Fibroblast of the aortic adventitia (primary cell): ENCODE results near the gene DPF3. TPM values are rescaled to one million over a fixed set of nuclear protein-coding genes. Genes with fewer than 3 reads are reported as not detected.

Source experiments
- DNase-seq: peaks from one replicate; pipeline ENCODE4 v3.0.0-alpha.2; 2010; ENCODE audit warnings: low read depth
- H3K4me3 ChIP-seq: 2 replicates; pipeline ENCODE4 v1.5.1; 2011; ENCODE audit warnings: low read depth, mild to moderate bottlenecking, control low read depth, low read length, moderate library complexity
- total RNA-seq: library from RNA; depleted of rRNA; stranded (reverse); fragments of >200 nt; gene quantifications from 2 replicates; pipeline ENCODE4 v1.2.3, GENCODE V29; 2012; ENCODE audit warnings: low replicate concordance
- TF ChIP-seq, protein P1 (sequence below): IDR thresholded peaks from 2 replicates; pipeline ENCODE4 v1.5.1; 2011; ENCODE audit warnings: mild to moderate bottlenecking, low read length, control low read depth, inconsistent platforms; ENCODE audit not compliant: insufficient read depth

The DPF3 gene
- total RNA-seq, 1 donor: 16.3 TPM

GRCh38 chr14:72845683-72846082 lies 48.2 kb downstream of the DPF3 start:
- no peak for DNase-seq
- TF ChIP-seq, protein P1, sequence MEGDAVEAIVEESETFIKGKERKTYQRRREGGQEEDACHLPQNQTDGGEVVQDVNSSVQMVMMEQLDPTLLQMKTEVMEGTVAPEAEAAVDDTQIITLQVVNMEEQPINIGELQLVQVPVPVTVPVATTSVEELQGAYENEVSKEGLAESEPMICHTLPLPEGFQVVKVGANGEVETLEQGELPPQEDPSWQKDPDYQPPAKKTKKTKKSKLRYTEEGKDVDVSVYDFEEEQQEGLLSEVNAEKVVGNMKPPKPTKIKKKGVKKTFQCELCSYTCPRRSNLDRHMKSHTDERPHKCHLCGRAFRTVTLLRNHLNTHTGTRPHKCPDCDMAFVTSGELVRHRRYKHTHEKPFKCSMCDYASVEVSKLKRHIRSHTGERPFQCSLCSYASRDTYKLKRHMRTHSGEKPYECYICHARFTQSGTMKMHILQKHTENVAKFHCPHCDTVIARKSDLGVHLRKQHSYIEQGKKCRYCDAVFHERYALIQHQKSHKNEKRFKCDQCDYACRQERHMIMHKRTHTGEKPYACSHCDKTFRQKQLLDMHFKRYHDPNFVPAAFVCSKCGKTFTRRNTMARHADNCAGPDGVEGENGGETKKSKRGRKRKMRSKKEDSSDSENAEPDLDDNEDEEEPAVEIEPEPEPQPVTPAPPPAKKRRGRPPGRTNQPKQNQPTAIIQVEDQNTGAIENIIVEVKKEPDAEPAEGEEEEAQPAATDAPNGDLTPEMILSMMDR: no peak

GRCh38 chr14:72845196-72845595 lies 48.7 kb downstream of the DPF3 start:
- TF ChIP-seq, protein P1: no peak
- H3K4me3 ChIP-seq: no peak overlapping the region
- DNase-seq: no peak

More at GRCh38 chr14:72845683-72846082, 48.2 kb downstream of the DPF3 start:
- no peak overlapping the region for H3K4me3 ChIP-seq

- H3K4me3 ChIP-seq: no peak overlapping the region
- TF ChIP-seq, protein P1: no peak
- DNase-seq: no peak
Measured at GRCh38 chr14:72844524-72844923, 49.4 kb downstream of the DPF3 start.

- no peak for DNase-seq
- no peak overlapping the region for H3K4me3 ChIP-seq
- TF ChIP-seq, protein P1: no peak
Measured at GRCh38 chr14:72839753-72840607, 53.9 kb downstream of the DPF3 start.

- DNase-seq: no peak
- TF ChIP-seq, protein P1: no peak
Measured at GRCh38 chr14:72839351-72839750, 54.5 kb downstream of the DPF3 start.

GRCh38 chr14:72836085-72836484 lies 57.8 kb downstream of the DPF3 start:
- TF ChIP-seq, protein P1: no peak

More at GRCh38 chr14:72839351-72839750, 54.5 kb downstream of the DPF3 start:
- no peak overlapping the region for H3K4me3 ChIP-seq

More at GRCh38 chr14:72836085-72836484, 57.8 kb downstream of the DPF3 start:
- H3K4me3 ChIP-seq: no peak overlapping the region
- no peak for DNase-seq
